Astrocyte of the cerebellum (primary cell): Measurements from ENCODE around the gene PTDSS2.

Source experiments
- DNase-seq: peaks from one replicate; pipeline ENCODE4 v3.0.0-alpha.2; 2011; ENCODE audit warnings: low read depth
- H3K4me3 ChIP-seq: 2 replicates; pipeline ENCODE4 v1.5.1; 2011; ENCODE audit warnings: mild to moderate bottlenecking, low read depth, low read length, moderate library complexity
- in situ Hi-C: cut with HindIII; loops from 2 replicates; pipeline ENCODE4 v1.10.0; 2017; ENCODE audit warnings: low sequenced_read_pairs
- TF ChIP-seq, protein P1 (sequence below): IDR thresholded peaks from 2 replicates; pipeline ENCODE4 v1.5.1; 2012; ENCODE audit warnings: low read length, low read depth, moderate library complexity, mild to moderate bottlenecking; ENCODE audit errors: missing control alignments

PTDSS2 gene

DNA sequence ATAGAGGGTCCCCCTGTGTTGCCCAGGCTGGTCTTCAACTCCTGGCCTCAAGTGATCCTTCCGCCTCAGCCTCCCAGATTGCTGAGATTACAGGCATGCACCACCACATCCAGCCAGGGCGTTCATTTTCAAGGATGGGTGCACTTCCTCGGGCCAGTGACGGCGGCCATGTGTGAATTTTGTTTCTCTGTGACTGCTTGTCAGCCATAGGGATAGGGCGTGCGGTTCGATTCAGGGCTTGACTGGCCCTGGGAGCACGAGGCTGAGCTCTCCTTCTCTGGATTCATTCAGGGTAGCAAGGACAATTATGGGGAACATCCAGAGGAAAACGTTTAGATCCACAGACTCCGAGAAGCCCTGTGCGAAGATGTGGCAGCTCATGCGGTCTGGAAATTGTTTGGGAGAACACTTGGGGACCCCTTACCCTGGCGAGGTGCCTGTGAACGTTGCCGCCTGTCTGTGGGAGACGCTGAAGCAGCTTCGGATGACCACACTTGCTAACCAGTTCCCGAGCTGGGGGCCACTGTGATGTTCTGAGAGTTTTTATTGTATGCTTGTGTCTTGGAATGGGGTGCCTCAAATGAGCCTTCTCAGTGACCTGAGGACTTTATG lies 2.9 kb downstream of the PTDSS2 start:
- DNase-seq = no peak
- in situ Hi-C loops = loop anchor here (5.0 kb wide), 1 partner anchor 201 kb away; no protein-coding TSS in a partner anchor
- TF ChIP-seq, protein P1, sequence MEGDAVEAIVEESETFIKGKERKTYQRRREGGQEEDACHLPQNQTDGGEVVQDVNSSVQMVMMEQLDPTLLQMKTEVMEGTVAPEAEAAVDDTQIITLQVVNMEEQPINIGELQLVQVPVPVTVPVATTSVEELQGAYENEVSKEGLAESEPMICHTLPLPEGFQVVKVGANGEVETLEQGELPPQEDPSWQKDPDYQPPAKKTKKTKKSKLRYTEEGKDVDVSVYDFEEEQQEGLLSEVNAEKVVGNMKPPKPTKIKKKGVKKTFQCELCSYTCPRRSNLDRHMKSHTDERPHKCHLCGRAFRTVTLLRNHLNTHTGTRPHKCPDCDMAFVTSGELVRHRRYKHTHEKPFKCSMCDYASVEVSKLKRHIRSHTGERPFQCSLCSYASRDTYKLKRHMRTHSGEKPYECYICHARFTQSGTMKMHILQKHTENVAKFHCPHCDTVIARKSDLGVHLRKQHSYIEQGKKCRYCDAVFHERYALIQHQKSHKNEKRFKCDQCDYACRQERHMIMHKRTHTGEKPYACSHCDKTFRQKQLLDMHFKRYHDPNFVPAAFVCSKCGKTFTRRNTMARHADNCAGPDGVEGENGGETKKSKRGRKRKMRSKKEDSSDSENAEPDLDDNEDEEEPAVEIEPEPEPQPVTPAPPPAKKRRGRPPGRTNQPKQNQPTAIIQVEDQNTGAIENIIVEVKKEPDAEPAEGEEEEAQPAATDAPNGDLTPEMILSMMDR = no peak
- H3K4me3 ChIP-seq = no peak overlapping the region

DNA sequence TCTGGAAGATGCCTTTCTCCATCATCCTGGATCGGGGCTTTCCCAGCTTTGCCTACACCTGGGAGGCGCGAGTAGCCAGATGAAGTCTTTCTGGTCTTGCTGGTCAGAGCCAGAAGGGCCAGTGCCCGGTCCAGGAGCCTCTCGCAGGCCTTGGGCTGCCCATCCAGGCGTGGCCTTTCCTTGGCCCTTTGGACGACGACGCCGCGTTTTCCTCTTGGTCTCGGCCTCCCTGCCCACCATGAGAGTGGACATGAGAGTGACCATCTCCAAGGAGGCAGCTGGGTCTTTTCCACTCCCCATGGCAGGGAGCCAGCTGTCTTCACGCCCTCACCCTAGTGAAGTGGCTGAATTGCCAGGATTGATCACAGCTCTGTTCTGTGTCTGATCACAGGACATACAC lies 3.5 kb downstream of the PTDSS2 start:
- H3K4me3 ChIP-seq = no peak overlapping the region
- TF ChIP-seq, protein P1 = no peak
- in situ Hi-C loops = loop anchor here (5.0 kb wide), 1 partner anchor 201 kb away; no protein-coding TSS in a partner anchor
- DNase-seq = no peak

- DNase-seq = no peak
- H3K4me3 ChIP-seq = no peak overlapping the region
- TF ChIP-seq, protein P1 = no peak
- in situ Hi-C loops = loop anchor here (5.0 kb wide), 1 partner anchor 202 kb away; no protein-coding TSS in a partner anchor
Measured at GRCh38 chr11:454043-454442, 4.0 kb downstream of the PTDSS2 start.

DNA sequence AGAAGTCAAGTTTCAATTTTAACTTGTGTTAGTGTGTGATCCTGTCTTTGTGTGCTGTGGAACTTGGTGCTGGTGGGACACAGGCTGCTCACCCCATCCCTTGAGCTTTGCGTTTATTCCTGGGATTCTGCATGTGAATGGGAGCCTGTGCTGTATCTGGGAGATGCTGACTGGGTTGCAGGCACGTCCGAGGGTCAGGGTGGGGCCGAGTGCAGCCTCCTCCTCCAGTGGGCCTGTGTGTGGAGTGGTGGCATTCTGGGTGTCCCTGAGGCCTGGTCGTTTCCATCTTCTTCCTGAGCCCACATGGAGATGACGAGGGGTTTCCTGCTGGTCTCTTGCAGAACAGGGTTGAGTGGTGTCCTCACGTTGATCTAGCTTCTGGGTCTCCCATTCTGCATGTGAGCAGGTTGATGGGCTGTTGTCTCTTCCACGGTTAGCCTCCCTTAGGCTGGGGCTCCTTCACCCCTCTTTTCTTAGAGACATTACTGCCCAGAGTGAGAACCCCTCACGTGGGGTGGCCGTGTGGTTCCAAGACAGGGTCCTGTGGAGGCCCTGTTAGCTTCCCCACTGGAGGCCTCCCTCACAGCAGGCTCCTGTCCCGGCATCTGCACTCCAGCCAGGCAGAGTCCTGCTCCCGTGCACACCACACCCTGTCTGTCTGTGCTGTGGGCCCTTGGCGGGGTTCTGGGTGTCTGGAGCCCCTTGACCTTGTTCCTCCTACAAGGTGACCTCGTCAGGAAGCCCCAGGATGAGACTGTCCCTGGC lies 4.9 kb downstream of the PTDSS2 start:
- TF ChIP-seq, protein P1 = no peak
- no peak overlapping the region for H3K4me3 ChIP-seq
- no peak for DNase-seq
- in situ Hi-C loops = loop anchor here (5.0 kb wide), 1 partner anchor 203 kb away; no protein-coding TSS in a partner anchor

GRCh38 chr11:455566-456147 lies 5.6 kb downstream of the PTDSS2 start:
- no peak overlapping the region for H3K4me3 ChIP-seq
- TF ChIP-seq, protein P1 = no peak
- in situ Hi-C loops = no loop called here
- no peak for DNase-seq

GRCh38 chr11:456533-456932 lies 6.5 kb downstream of the PTDSS2 start:
- no peak overlapping the region for H3K4me3 ChIP-seq
- DNase-seq = no peak
- TF ChIP-seq, protein P1 = no peak
- in situ Hi-C loops = no loop called here
